CD4-positive, alpha-beta T cell treated with Interleukin-21 for 1 hour (primary cell): ENCODE measurements around the gene PRDM5.

Experiments used
- DNase-seq: peaks from one replicate; pipeline ENCODE4 v3.0.0-alpha.2; 2020

Gene PRDM5

DNA sequence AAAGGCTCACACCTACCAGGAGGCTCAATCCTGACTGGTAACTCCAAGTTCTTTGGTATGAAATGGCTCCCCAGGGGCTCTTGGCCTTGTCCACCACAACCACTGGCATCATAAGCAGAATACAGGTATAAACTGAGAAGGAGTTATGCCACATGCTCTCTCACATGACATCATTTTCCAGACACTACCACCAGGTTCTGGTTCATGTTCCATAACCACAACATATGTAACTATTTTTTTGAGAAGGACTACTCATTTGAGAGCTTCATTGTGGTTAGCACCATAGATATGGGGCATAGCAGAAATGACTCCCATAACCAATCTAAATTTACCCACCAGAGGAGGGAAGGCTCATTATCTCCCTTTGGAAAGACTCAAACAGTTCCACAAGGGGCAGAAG lies 19.6 kb downstream of the PRDM5 start:
- DNase-seq, result no peak

DNA sequence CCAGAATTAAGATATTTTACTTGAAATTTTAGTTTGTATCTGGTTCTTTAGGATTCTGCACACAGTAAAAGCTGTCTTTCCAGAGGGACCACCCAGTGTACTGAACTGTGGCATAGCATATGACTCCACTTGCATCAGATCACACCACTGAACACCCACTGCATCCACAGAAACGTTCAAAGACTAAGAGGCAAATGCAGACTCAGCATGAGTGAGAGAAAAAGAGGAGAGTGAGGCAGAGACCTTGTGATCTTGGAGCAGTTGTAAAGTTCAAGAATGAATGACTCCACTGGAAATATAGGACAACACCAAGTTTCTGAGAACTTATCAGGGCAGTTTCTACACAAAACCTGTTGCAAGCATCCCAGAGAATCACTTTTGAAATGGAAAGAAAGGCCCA lies 20.8 kb downstream of the PRDM5 start:
- no peak for DNase-seq

DNA sequence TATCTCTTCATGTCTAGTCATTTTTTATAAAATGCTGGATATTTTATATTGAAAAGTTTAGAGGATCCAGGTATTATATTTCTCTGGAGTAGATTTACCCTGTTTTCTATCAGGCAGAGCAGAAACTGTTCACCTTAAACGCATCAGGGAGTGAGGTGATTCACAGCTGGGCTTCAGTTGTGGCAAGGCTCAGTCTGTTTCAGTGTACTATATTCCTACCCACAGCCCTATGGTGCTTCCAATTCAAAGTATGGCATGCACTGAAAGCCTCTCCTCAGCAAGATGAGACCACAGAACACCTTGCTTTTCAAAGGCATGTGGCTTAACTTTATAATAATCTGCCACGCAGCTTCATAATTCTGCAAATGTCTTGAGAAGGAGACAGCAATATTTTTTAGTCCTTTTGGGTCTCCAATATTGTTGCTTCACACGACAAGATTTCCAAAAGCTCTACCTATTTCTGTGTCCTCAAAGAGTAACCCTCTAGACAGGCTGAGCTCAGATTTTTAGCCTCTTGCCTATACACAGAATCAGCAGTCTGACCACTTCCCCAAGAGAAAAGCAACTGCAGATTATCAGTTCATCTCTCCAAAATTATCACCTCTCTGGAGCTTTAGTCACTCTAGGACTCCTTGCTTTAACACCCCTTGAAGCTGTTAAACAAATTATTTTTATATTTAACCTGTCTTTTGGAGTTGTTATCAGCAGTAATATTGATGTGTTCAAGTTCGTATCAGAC lies 24.4 kb downstream of the PRDM5 start:
- DNase-seq, result no peak

DNA sequence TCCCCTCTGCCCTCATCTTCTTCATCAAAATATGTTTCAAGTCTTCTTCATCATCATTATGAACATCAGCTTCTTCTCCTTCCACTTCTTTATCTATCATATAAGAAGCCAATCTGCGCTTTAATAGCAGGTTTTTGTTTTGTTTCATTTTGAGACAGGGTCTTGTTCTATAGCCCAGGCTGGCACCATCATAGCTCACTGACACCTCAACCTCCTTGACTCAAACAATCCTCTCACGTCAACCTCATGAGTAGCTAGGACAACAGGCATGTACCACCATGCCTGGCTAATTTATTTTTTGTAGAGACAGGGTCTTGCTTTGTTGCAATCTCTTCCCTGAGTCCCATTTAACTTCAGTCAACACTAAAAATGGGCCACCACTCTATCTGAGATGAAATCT lies 27.0 kb downstream of the PRDM5 start:
- no peak for DNase-seq

DNA sequence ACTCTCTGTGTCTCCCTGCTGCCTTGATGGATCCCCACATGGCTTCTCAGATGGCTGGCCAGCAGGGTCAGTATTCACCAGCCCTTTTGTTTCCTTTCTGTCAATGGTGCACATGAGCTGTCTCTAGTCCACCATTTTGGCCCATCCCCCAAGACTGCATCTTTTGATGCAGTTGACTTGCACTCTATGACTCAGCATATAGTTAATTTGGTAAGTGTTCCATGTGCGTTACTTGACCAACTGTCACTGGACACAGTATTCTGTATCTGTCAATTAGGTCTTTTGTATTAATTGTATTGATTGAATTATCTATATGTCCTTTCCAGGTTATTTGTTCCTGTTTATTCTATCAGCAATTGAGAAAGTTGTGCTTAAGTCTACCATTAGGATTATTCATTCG lies 29.2 kb downstream of the PRDM5 start:
- no peak for DNase-seq

DNA sequence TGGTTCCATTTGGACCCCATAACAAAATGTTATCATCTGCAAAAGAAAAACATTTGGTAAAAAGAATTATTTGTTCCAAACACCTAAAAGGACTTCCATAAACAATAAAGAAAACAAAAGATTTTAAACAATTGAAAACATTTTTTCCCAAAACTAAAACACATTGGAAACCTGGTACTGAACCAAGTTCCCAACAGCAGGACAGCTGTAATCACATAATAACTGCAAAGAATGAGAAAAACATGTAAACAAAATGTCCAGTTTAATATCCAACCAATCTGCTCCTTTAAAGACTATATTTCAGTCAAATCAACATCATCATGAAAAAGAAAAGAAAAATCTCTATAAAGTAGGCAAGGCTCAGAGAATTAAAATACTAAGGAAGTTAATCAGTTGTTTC lies 36.3 kb downstream of the PRDM5 start:
- DNase-seq, result no peak

DNA sequence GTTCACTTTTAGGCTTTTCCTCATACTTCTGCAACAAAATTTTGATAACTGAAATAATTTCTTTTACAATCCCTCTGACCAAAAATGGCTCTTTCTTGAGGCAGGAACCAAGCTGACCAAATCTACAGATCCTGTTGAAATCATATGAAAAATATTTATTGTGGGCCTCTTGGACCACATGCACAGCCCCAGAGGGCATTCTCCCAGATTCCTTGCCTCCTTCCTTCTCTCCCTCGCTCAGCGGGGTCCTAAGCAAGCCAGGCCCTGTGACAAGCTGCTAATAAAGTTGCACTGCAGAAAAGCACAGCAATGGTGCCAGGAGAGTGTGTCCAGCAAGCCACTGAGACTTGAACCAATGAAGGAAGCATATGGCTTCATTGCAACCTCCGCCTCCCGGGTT lies 40.7 kb downstream of the PRDM5 start:
- DNase-seq, result no peak

DNA sequence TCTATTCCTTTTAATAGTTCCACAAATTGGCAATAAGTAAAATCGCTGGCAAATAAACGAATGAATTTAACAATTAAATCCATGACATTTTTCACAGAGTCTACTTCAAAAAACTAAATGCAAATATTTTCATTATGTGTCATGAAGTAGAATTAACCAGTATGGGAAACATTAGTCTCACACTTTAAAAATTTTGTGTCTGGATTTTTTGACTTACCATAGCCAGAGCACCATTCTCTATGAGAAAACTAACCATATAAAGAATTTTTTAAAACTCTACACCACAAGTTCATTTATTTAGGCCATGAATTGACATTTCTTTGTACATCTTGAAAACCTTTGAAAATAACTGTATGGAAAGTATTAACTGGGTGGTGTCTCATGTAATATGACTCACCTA lies 41.2 kb downstream of the PRDM5 start:
- DNase-seq, result no peak

DNA sequence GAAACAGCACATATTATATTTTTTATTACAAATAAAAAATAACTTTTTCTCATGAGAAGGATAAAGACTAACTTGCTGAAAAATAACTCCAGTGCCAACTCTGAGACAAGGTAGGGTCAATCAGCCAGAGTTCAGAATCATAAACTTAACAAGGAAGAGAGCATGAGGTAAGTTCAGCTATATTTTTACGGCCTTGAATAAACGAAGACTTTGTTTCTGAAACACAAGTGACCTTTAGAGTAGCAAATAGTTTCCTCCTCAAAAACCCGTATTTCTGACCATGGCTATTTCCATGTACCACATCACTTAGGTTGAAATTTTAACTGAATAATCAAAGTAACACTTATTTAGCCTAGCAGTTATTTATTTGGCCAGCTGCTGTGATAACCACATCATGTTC lies 45.5 kb downstream of the PRDM5 start:
- DNase-seq, result no peak

DNA sequence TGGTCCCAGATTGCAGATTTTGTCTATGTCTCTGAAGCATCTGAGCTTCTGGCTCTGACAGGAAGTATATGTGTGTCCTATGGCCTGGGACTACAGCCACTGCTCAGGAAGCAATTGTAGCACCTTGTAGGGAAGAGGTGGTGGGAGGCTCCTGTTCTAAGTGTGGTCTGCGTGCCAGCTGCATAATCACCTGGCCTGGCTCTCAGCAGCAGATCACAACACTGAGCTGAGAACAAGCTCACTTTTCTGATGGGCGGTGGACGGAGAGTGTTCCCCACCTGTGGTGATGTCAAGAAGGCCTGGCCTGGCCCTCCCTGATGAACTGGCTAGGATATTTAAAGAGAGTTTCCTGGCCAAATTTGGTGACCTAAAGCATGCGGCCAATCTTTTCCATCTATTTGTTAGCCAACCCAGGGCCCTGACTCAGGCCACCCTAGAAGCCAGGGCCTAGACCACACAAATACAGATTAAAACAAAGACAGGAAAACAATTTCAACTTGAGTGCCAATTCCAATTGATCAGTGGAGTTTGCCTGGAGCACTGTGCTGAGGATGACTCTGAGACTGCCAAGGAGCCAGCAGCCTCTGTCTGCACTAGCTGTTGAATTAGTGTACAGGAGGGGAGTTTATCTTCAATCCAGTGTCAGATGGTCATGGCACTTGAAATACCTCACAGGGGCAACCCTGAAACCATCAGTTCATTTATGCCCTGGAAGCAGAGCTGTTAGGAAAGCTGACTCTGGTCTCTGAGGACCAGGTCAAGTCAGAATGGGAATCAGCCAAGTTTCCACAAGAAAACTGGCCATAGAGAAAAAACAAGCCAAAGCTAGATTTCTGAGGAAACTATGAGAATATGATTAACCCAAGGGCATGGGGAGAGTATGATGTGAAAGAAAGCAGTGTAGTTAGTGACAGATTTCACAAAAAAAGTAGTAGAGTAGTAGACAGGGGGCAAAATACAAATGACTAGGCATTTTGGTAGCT lies 47.4 kb downstream of the PRDM5 start:
- DNase-seq, result no peak

DNA sequence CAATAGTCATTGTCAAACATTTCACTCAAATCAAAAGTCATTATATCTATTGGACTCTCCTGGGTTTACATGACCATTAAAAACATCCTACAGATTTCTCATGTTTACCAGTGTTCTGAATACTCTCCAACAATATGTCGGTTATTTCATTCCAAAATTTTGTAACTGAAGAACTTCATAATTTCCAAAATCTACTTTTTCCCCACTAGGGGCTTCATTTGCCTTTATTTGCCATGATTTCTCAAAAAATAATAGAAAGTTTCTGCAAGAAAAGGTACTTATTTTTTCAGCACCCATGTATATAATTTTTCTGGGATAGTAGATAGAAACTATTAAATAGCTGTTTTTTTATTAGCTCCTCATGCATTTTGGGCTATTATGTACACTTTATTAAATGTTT lies 49.0 kb downstream of the PRDM5 start:
- no peak for DNase-seq

DNA sequence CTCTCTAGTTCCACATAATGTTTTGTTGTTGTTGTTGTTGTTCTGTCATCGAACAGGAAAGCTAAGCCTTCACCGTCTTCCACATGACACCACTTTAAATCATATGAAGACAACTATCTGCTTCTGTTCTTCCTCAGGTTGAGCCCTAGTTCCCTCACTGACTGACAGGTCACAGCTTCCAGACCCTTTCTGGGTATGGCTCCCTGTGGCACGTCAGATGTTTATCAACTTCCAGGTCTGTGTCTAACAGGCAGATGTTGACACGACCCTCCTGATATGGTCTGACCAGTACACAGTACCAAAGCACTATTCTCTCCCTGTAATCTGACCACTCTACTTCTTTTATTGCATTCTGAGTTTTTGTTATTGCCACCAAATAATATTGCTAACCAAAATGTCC lies 51.4 kb downstream of the PRDM5 start:
- no peak for DNase-seq

DNA sequence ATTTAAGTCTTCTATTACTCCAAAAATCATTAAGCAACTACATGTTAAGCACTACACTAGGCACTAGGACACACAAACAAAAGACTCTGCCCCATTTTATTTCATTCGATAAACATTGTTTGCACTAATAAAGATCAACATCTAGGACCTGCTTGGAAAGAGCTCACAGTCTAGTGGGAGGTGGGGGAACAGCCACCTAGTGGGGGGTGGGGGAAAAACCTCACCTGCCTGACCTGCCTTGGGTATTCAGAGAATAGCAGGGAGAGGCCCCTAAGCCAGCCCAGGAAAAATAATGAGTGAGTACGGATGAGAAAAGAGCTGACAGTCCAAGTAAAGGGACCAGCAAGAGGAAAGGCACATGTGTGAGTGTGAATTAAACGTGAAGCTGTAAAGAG lies 52.2 kb downstream of the PRDM5 start:
- DNase-seq, result no peak

DNA sequence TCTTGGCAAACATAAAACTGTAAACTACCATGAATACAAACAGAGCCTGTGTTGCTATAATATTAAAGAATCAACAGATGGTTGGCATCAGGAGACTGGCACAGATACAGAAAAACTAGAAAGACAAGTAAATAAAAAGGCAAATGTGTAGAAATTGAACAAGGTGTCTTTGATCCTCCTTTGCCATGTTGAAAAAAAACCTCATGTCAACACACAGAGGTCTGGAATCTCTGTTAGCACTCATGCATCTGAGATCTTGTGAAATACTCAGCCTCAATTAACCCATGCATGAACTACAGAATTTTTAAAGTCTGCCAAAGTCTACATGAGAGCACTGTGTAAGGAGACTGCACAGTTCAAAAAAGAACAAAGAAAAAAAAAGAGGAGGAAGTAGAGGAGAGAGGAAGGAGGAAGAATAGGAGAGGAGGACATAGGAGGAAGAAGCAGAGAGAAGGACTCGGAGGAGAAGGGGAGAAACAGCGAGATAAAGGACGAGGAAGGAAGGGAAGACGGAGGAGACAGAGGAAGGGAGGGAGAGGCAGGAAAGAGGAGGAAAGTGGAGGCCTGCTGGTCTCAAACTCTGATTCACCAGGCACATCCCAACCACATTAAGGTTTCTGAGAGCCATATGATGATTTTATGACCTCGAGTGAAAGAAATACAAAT lies 52.8 kb downstream of the PRDM5 start:
- DNase-seq, result no peak

DNA sequence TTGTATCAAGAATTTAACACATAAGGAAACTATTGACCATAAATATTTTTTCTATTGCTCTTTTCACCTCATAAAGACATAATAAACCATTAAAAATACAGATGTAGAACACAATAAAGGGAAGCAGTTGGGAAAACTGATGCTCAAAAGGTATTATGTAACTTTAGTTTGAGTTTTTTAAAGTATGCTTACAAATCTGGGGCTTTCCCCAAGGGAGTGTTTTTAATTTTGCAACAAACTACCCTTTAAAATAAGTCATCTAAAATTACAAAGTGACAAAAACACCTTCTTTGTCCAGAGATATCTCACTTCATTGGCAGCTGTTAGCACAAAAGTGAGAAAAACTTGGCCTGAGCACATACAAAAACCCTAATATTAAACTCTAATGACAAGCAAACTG lies 55.0 kb downstream of the PRDM5 start:
- DNase-seq, result no peak

DNA sequence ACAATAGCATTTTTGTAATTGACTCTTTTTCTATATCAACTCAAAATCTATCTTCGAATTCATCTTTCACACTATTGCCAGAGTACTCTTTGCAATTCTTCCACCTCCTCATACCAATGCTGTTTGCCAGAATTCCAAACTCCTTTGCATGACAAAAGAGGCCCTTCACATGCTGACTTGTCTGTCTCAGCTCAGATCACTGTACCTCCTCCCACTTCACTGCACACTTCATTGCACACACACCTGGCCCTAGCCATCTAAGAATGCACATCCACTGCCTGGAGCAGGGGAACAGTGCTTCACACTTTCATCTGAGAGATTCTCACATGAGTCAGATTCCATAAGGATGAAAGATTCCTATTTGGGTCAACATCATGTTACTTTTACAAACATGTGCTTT lies 56.5 kb downstream of the PRDM5 start:
- no peak for DNase-seq

DNA sequence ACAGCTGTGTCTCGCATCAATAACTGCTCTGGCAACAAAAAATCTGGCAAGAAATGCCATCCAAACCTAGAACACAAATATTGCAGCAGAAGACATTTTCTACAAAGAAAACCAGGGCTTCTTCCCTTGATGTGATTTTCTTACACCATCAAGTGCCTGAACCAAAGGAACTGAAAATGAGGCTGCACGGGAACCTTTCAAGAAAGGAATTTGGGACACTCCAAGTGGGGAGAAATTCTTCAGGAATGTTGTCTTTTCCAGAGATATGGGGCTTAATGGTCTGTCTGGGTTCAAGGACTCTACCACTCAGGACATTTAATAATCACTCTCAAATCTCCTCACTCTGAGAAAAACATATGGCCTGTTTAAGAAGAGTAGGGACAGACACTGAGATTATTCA lies 57.6 kb downstream of the PRDM5 start:
- DNase-seq, result no peak

DNA sequence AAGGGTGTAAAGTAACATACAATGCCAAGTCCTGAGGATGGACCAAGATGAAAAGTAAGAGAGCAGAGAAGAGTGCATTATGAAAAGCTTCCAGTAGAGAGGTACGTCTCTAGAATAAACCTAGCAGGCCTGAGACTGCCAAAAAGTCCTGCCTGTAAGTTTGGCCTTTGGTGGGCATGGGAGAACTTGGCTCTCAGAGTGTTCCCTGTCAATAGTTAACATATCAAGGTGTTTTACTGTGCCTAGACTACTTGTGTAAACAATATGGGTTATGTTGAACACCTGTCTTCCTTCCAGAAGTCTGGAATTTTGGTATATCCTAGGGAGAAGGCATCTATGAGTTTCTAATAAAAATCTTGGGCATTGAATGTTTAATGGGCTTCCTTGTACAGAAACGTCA lies 60.1 kb downstream of the PRDM5 start:
- DNase-seq, result no peak

DNA sequence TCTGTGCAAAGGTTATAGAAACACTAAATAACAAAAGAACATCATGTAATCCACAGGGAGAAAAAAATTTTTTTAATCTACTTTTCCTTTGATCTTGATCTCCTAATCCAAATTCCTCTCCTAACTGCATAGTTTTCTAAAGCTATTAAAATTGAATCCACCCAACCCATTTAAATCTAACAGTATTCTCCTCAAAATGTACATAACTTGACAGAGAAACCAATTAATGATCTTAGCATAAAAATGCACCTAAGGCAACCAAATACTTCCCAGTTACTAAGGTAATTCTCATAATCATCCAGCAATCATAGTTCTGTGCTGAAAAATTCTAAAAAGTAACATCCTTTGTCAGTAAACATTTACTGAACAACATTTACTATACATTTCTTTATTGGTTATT lies 60.7 kb downstream of the PRDM5 start:
- DNase-seq, result no peak

DNA sequence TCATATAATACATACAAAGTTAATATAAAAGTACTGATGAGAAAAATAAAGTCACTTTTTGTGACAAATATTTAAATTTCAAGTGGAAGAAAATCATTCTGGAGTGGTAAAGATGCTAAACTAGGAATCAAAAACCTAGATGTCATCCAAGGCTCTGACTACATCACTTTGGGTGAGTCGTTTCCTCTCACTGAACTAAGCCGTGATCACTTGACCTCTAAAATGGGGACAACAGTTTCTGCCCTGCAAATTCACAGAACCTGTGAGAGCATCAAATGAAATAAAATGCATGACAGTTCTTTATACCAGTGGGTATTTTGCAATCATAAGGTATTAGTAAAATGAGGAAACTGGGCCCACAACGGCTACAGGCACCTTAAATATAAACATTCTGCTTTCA lies 63.8 kb downstream of the PRDM5 start:
- DNase-seq, result no peak

DNA sequence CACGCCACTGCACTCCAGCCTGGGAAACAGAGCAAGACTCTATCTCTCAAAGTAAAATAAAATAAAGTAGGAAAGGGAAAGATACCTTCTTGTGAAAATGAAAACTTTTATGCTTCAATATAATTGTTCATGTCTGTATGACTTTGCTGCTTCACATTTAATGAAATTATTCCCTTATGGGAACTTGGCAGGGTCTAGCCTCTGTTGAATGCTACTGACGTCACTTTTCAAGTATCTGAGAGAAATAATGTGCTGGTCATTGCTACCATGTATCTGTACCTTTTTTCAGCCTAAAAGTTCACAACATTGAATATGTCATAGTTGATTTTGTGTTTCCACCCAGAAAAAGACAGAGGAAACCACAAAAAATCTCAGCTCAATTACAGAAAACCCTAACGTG lies 65.2 kb downstream of the PRDM5 start:
- no peak for DNase-seq

DNA sequence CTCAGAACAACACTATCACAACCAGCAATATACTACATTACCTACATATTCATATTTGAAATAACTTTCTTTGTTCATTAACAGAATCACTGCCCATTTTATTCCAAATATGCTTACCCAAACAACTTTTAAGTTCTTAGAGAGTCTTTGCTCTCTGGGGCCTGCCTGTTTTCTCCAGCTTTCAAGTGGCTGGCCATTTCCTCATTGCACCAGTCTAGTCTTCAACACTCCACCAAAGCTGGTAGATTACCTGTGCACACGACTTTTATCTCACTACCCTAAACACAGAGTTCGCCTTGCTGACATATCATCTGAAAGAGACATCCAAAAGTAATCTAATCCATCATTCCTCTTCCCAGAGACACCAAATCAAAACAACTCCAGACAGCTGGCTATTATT lies 66.2 kb downstream of the PRDM5 start:
- no peak for DNase-seq

DNA sequence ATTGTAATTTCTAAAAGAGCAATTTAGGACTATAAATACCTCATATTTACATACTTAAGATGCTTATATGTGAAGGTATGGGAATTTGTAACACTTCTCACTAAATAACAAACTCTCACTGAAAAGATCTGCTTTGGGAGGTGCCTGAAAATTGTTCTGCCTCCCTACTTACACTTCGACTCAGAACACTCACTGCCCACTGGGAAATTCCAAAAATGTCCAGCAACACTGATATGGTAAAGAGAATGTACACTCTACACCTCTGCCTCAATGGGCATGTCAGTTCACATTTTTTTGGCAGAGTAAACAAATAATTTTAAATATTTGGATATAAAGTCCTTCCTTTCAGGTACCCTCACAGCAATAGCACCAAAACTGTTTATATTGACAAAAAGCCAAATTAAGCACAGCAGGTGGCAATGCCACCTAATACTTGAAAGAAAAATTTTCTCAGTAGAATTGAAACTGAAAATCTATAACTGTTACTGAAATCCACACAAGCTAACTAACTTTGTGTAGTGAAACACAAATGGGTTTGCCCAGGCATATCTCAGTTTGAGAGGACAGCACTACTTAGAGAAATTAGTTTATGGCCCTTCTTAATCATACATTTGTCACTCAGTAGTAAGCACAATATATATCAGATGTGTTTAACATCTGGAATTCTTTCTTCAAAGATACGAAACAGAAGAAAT lies 67.1 kb downstream of the PRDM5 start:
- no peak for DNase-seq
